BLaER1 (cell line): ENCODE results near the gene RELA.

ENCODE experiments used
- H3K27ac ChIP-seq: shearing (Covaris generic); formaldehyde crosslinking; 2 replicates; pipeline ENCODE4 v1.8.1; 2022
- H3K27me3 ChIP-seq: shearing (Covaris generic); formaldehyde crosslinking; 2 replicates; pipeline ENCODE4 v1.8.1; 2022
- H3K36me3 ChIP-seq: shearing (Covaris generic); formaldehyde crosslinking; 2 replicates; pipeline ENCODE4 v1.8.1; 2022
- H3K4me1 ChIP-seq: shearing (Covaris generic); formaldehyde crosslinking; 2 replicates; pipeline ENCODE4 v1.8.1; 2022
- H3K4me2 ChIP-seq: shearing (Covaris generic); formaldehyde crosslinking; 2 replicates; pipeline ENCODE4 v1.8.1; 2022
- H3K4me3 ChIP-seq: shearing (Covaris generic); formaldehyde crosslinking; 2 replicates; pipeline ENCODE4 v1.8.1; 2022
- H3K9ac ChIP-seq: shearing (Covaris generic); formaldehyde crosslinking; 2 replicates; pipeline ENCODE4 v1.8.1; 2022
- H3K9me3 ChIP-seq: shearing (Covaris generic); formaldehyde crosslinking; 2 replicates; pipeline ENCODE4 v1.8.1; 2022
- H4K20me1 ChIP-seq: shearing (Covaris generic); formaldehyde crosslinking; 2 replicates; pipeline ENCODE4 v1.8.1; 2022
- Cebpa-rat ChIP-seq: shearing (Covaris generic); IDR thresholded peaks from 2 replicates; pipeline ENCODE4 v1.8.1; 2022

Gene RELA

GRCh38 chr11:65649656-65650546 is 12.8 kb downstream of the RELA start:
- Histone ChIP-seq H3K9ac (peak overlapping the region; percentile 48), H3K9me3 (no peaks in the 10 kb centered on the region), H3K4me1 (peaks cover 55% of the 10 kb centered on the region), H4K20me1 (peaks cover 37% of the 10 kb centered on the region), H3K4me3 (no peak overlapping the region), H3K36me3 (peaks cover 88% of the 10 kb centered on the region), H3K27ac (peak overlapping the region; percentile 95), H3K27me3 (no peaks in the 10 kb centered on the region), H3K4me2 (peak overlapping the region; percentile 96)
- no peak for TF ChIP-seq Cebpa-rat

- Histone ChIP-seq H3K36me3 (peaks cover 88% of the 10 kb centered on the region), H3K4me3 (no peak overlapping the region), H3K4me2 (peak overlapping the region; percentile 96), H4K20me1 (peaks cover 42% of the 10 kb centered on the region), H3K4me1 (peaks cover 47% of the 10 kb centered on the region), H3K27ac (peak overlapping the region; percentile 95), H3K9ac (peak overlapping the region; percentile 48; the same call in 1 of the 2 replicates), H3K9me3 (no peaks in the 10 kb centered on the region), H3K27me3 (no peaks in the 10 kb centered on the region)
- no peak for TF ChIP-seq Cebpa-rat
Observed at GRCh38 chr11:65648997-65649493, 13.7 kb downstream of the RELA start.

GRCh38 chr11:65646958-65647701 is 15.6 kb downstream of the RELA start:
- Histone ChIP-seq H3K4me2 (no peak overlapping the region), H3K36me3 (peaks cover 98% of the 10 kb centered on the region), H3K9me3 (no peaks in the 10 kb centered on the region), H3K4me3 (no peak overlapping the region), H3K9ac (no peak overlapping the region), H3K27ac (no peak overlapping the region), H4K20me1 (peaks cover 46% of the 10 kb centered on the region), H3K4me1 (peaks cover 47% of the 10 kb centered on the region), H3K27me3 (no peaks in the 10 kb centered on the region)
- TF ChIP-seq Cebpa-rat = no peak

GRCh38 chr11:65646288-65646957 is 16.3 kb downstream of the RELA start:
- Histone ChIP-seq H3K9me3 (no peaks in the 10 kb centered on the region), H4K20me1 (peaks cover 39% of the 10 kb centered on the region), H3K9ac (no peak overlapping the region), H3K36me3 (peaks cover 99% of the 10 kb centered on the region), H3K27me3 (no peaks in the 10 kb centered on the region), H3K4me3 (no peak overlapping the region), H3K27ac (no peak overlapping the region), H3K4me2 (no peak overlapping the region), H3K4me1 (peaks cover 47% of the 10 kb centered on the region)
- no peak for TF ChIP-seq Cebpa-rat

GRCh38 chr11:65645710-65646109 is 17.0 kb downstream of the RELA start:
- peaks cover 94% of the 10 kb centered on the region for H3K36me3 ChIP-seq
- H3K4me1 ChIP-seq = peaks cover 47% of the 10 kb centered on the region
- H3K27me3 ChIP-seq = no peaks in the 10 kb centered on the region
- H3K4me3 ChIP-seq = no peak overlapping the region
- no peaks in the 10 kb centered on the region for H3K9me3 ChIP-seq
- H3K9ac ChIP-seq = no peak overlapping the region
- no peak overlapping the region for H3K4me2 ChIP-seq
- TF ChIP-seq Cebpa-rat = no peak
- H4K20me1 ChIP-seq = peaks cover 33% of the 10 kb centered on the region
- H3K27ac ChIP-seq = no peak overlapping the region

- Histone ChIP-seq H3K27ac (0 out of 2 replicates have a peak overlapping the region, but pooled peaks have one; percentile 5), H3K4me2 (no peak overlapping the region), H3K36me3 (peaks cover 85% of the 10 kb centered on the region), H3K4me3 (no peak overlapping the region), H3K9ac (no peak overlapping the region), H3K4me1 (peaks cover 47% of the 10 kb centered on the region), H3K27me3 (no peaks in the 10 kb centered on the region), H3K9me3 (no peaks in the 10 kb centered on the region), H4K20me1 (peaks cover 26% of the 10 kb centered on the region)
- TF ChIP-seq Cebpa-rat = no peak
Observed at GRCh38 chr11:65644837-65645236, 17.9 kb downstream of the RELA start.

- H4K20me1 ChIP-seq = peaks cover 20% of the 10 kb centered on the region
- no peak overlapping the region for H3K4me2 ChIP-seq
- peaks cover 47% of the 10 kb centered on the region for H3K4me1 ChIP-seq
- H3K27me3 ChIP-seq = no peaks in the 10 kb centered on the region
- no peak overlapping the region for H3K9ac ChIP-seq
- no peak for TF ChIP-seq Cebpa-rat
- peaks cover 77% of the 10 kb centered on the region for H3K36me3 ChIP-seq
- no peak overlapping the region for H3K4me3 ChIP-seq
- no peaks in the 10 kb centered on the region for H3K9me3 ChIP-seq
- no peak overlapping the region for H3K27ac ChIP-seq
Observed at GRCh38 chr11:65643971-65644370, 18.7 kb downstream of the RELA start.

- Histone ChIP-seq H3K4me3 (peak overlapping the region; percentile 78), H3K9me3 (no peaks in the 10 kb centered on the region), H4K20me1 (peaks cover 20% of the 10 kb centered on the region), H3K9ac (peak overlapping the region; percentile 88), H3K4me1 (peaks cover 59% of the 10 kb centered on the region), H3K4me2 (peak overlapping the region; percentile 89), H3K27me3 (no peaks in the 10 kb centered on the region), H3K27ac (peak overlapping the region; percentile 98), H3K36me3 (peaks cover 61% of the 10 kb centered on the region)
- no peak for TF ChIP-seq Cebpa-rat
Observed at GRCh38 chr11:65642014-65642671, 20.6 kb downstream of the RELA start.

GRCh38 chr11:65641297-65642013 is 21.3 kb downstream of the RELA start:
- H3K9ac ChIP-seq = peak overlapping the region; percentile 88
- peaks cover 64% of the 10 kb centered on the region for H3K4me1 ChIP-seq
- H3K4me2 ChIP-seq = peak overlapping the region; percentile 89
- TF ChIP-seq Cebpa-rat = no peak
- peaks cover 14% of the 10 kb centered on the region for H4K20me1 ChIP-seq
- H3K27ac ChIP-seq = peak overlapping the region; percentile 98
- no peaks in the 10 kb centered on the region for H3K9me3 ChIP-seq
- peak overlapping the region; percentile 78 for H3K4me3 ChIP-seq
- peaks cover 61% of the 10 kb centered on the region for H3K36me3 ChIP-seq
- no peaks in the 10 kb centered on the region for H3K27me3 ChIP-seq
